IMR-90 (cell line): Measurements from ENCODE around the gene SAG. TPM values are rescaled to one million over a fixed set of nuclear protein-coding genes. Genes with fewer than 3 reads are reported as not detected.

Experiments
- ATAC-seq: fragments of 200-7000 bp; cut with Tn5 transposase; 2 replicates; pipeline ENCODE4 v1.9.1; 2020; ENCODE audit warnings: low read depth, mild to moderate bottlenecking, moderate library complexity
- BruUV-seq: library from RNA; stranded (reverse); fragments of 400-500 nt; replicated peaks from 2 replicates; lab custom pipeline; 2021; lab: Mats Ljungman, UMichigan
- CTCF ChIA-PET: fragments of 300-600 bp; formaldehyde crosslinking; extraction: SDS; loops from one replicate; lab custom pipeline; 2021; ENCODE audit warnings: antibody characterized with exemption; lab: Yijun Ruan, JAX
- POLR2A ChIA-PET: fragments of 300-600 bp; sonication (Branson Sonifier 250); formaldehyde crosslinking; loops from one replicate; lab custom pipeline; 2022; ENCODE audit warnings: antibody characterized with exemption; ENCODE audit not compliant: unreplicated experiment; lab: Charles Lee
- DNase-seq: peaks from one replicate; pipeline ENCODE4 v3.0.0; 2013
- H2AFZ ChIP-seq: replicated peaks from 2 replicates; pipeline ENCODE3; 2013; ENCODE audit warnings: low read length, mild to moderate bottlenecking; ENCODE audit not compliant: poor library complexity
- H2AK5ac ChIP-seq: 2 replicates; pipeline ENCODE4 v1.6.1; 2013; ENCODE audit warnings: low read depth, low read length, inconsistent platforms
- H2AK9ac ChIP-seq: replicated peaks from 2 replicates; pipeline ENCODE3; 2013; ENCODE audit warnings: mild to moderate bottlenecking, low read depth, low read length, moderate library complexity; ENCODE audit not compliant: poor library complexity
- H2BK120ac ChIP-seq: 2 replicates; pipeline ENCODE4 v1.6.1; 2013; ENCODE audit warnings: low read depth, low read length, inconsistent platforms
- H2BK15ac ChIP-seq: 3 replicates; pipeline ENCODE4 v1.6.1; 2013; ENCODE audit warnings: low read depth, low read length, inconsistent platforms
- H2BK20ac ChIP-seq: 2 replicates; pipeline ENCODE4 v1.6.1; 2013; ENCODE audit warnings: low read depth, mild to moderate bottlenecking, inconsistent platforms, low read length, moderate library complexity
- H2BK5ac ChIP-seq: 2 replicates; pipeline ENCODE4 v1.6.1; 2013; ENCODE audit warnings: mild to moderate bottlenecking, low read depth, low read length, inconsistent platforms; ENCODE audit not compliant: poor library complexity, severe bottlenecking
- H3K14ac ChIP-seq: replicated peaks from 2 replicates; pipeline ENCODE4 v1.6.1; 2013; ENCODE audit warnings: low read depth, low read length, inconsistent platforms
- H3K18ac ChIP-seq: 2 replicates; pipeline ENCODE4 v1.6.1; 2013; ENCODE audit warnings: low read depth, low read length, control low read depth
- H3K23ac ChIP-seq: 2 replicates; pipeline ENCODE4 v1.6.1; 2013; ENCODE audit warnings: low read depth, low read length, inconsistent platforms
- H3K27ac ChIP-seq: 2 replicates; pipeline ENCODE4 v1.5.1; 2013; ENCODE audit warnings: mild to moderate bottlenecking, control low read depth, low read length; ENCODE audit not compliant: insufficient read depth
- H3K27me3 ChIP-seq: 2 replicates; pipeline ENCODE4 v1.6.1; 2013; ENCODE audit warnings: low read length; ENCODE audit not compliant: control insufficient read depth, insufficient read depth
- H3K36me3 ChIP-seq: 2 replicates; pipeline ENCODE4 v1.6.1; 2013; ENCODE audit warnings: low read length, mixed read lengths; ENCODE audit not compliant: control insufficient read depth, insufficient read depth
- H3K4ac ChIP-seq: 2 replicates; pipeline ENCODE4 v1.6.1; 2013; ENCODE audit warnings: low read depth, low read length, inconsistent platforms
- H3K4me1 ChIP-seq: 2 replicates; pipeline ENCODE4 v1.6.1; 2013; ENCODE audit warnings: low read length, mixed read lengths; ENCODE audit not compliant: control insufficient read depth, insufficient read depth
- H3K4me2 ChIP-seq: 2 replicates; pipeline ENCODE4 v1.6.1; 2013; ENCODE audit warnings: low read depth, mild to moderate bottlenecking, control low read depth, low read length, moderate library complexity
- H3K4me3 ChIP-seq: 2 replicates; pipeline ENCODE4 v1.5.1; 2013; ENCODE audit warnings: low read depth, mild to moderate bottlenecking, control low read depth, low read length, moderate library complexity; ENCODE audit not compliant: insufficient read depth
- H3K56ac ChIP-seq: 2 replicates; pipeline ENCODE4 v1.6.1; 2013; ENCODE audit warnings: low read length, inconsistent platforms; ENCODE audit not compliant: insufficient read depth; ENCODE audit errors: extremely low read depth
- H3K79me1 ChIP-seq, 2 experiments: 2 replicates each; pipeline ENCODE4 v1.6.1; 2013; ENCODE audit warnings: low read length in 2 of 2, inconsistent platforms in 1 of 2, low read depth in 1 of 2
- H3K9ac ChIP-seq: 2 replicates; pipeline ENCODE4 v1.6.1; 2013; ENCODE audit warnings: low read depth, low read length, control low read depth
- H3K9me1 ChIP-seq: 2 replicates; pipeline ENCODE4 v1.6.1; 2013; ENCODE audit warnings: low read length, inconsistent platforms; ENCODE audit not compliant: insufficient read depth
- H3K9me3 ChIP-seq: 2 replicates; pipeline ENCODE4 v1.6.1; 2013; ENCODE audit warnings: low read length; ENCODE audit not compliant: control insufficient read depth, insufficient read depth
- H4K20me1 ChIP-seq: 2 replicates; pipeline ENCODE4 v1.6.1; 2013; ENCODE audit warnings: low read length, inconsistent platforms; ENCODE audit not compliant: insufficient read depth
- H4K5ac ChIP-seq: 2 replicates; pipeline ENCODE4 v1.6.1; 2013; ENCODE audit warnings: mild to moderate bottlenecking, low read depth, low read length, control low read depth
- H4K8ac ChIP-seq, 2 experiments: 2 replicates each; pipeline ENCODE4 v1.6.1; 2013; ENCODE audit warnings: low read depth in 2 of 2, low read length in 2 of 2, control low read depth in 1 of 2, inconsistent platforms in 1 of 2
- H4K91ac ChIP-seq: 2 replicates; pipeline ENCODE4 v1.6.1; 2013; ENCODE audit warnings: low read depth, low read length, inconsistent platforms; ENCODE audit not compliant: insufficient read depth
- CEBPB ChIP-seq: IDR thresholded peaks from 2 replicates; pipeline ENCODE4 v1.6.1; 2012; ENCODE audit warnings: low read depth, low read length, improper control_type of control experiment
- MAZ ChIP-seq: IDR thresholded peaks from 2 replicates; pipeline ENCODE4 v1.6.1; 2012; ENCODE audit warnings: low read depth, mild to moderate bottlenecking, low read length, improper control_type of control experiment, moderate library complexity, borderline replicate concordance
- NFE2L2 ChIP-seq: fragments of 150-350 bp; IDR thresholded peaks from 2 replicates; pipeline ENCODE4 v1.6.1; 2016; ENCODE audit warnings: low read depth, mild to moderate bottlenecking, low read length
- RAD21 ChIP-seq: IDR thresholded peaks from 2 replicates; pipeline ENCODE4 v1.6.1; 2012; ENCODE audit warnings: low read length, improper control_type of control experiment
- SMC3 ChIP-seq: fragments of 150-350 bp; IDR thresholded peaks from 2 replicates; pipeline ENCODE4 v1.6.1; 2016; ENCODE audit warnings: low read depth, mild to moderate bottlenecking, antibody characterized with exemption, low read length, moderate library complexity
- WGBS, 2 experiments: methylation state at CpG; one replicate each; pipeline versions ENCODE4 v1.1.5 to v1.1.7; 2013; ENCODE audit warnings: missing lambda C conversion rate in 2 of 2; ENCODE audit not compliant: insufficient read length in 1 of 2; ENCODE audit errors: extremely low coverage in 2 of 2; 5-methylcytosine and 5-hydroxymethylcytosine counted together
- dilution Hi-C: fragments of 300-500 bp; cut with HindIII; formaldehyde crosslinking; loops from one replicate; pipeline ENCODE4 v1.14.3; 2018; ENCODE audit warnings: low sequenced_read_pairs; ENCODE audit not compliant: unreplicated experiment
- in situ Hi-C: fragments of 300-500 bp; cut with MboI; formaldehyde crosslinking; loops from 3 replicates; pipeline ENCODE4 v1.14.3; 2019; ENCODE audit warnings: low sequenced_read_pairs, inconsistent platforms, mixed read lengths
- intact Hi-C: fragments of 100-400 bp; cut with micrococcal nuclease; formaldehyde crosslinking; loops from 2 replicates; pipeline ENCODE4 v1.10.0; 2022
- polyA plus RNA-seq, 3 experiments: library from polyadenylated mRNA; depleted of rRNA; stranded (reverse); fragments of >200 nt; gene quantifications; 2 replicates each; pipeline ENCODE4 v1.2.3, GENCODE V29; 2012; ENCODE audit warnings: low replicate concordance in 1 of 3
- total RNA-seq: library from RNA; depleted of rRNA; stranded (reverse); fragments of >200 nt; gene quantifications from 2 replicates; pipeline ENCODE4 v1.2.3, GENCODE V29; 2012

SAG gene
- total and polyA plus RNA-seq, 2 of the 4 experiments (the other 2 are of a cell fraction) = not detected

- 100% methylated on average over 4 of the region's 6 CpGs; no CpG with 5 or more reads in 1 of the 2 experiments for WGBS, 2 experiments
- Histone ChIP-seq H2AFZ (no peak overlapping the region), H3K27me3 (no peaks in the 10 kb centered on the region), H3K56ac (no peak overlapping the region), H3K14ac (no peak overlapping the region), H3K79me1 (peaks cover 24 to 45% of the 10 kb centered on the region in 2 experiments), H4K20me1 (0 out of 2 replicates have a peak, but pooled peaks cover 11% of the 10 kb centered on the region), H3K4me2 (no peak overlapping the region), H2BK20ac (no peak overlapping the region), H3K9me3 (no peaks in the 10 kb centered on the region), H4K5ac (no peak overlapping the region), H4K91ac (no peak overlapping the region), H3K27ac (no peak overlapping the region), H3K4me3 (no peak overlapping the region), H4K8ac (no peak overlapping the region), H3K18ac (no peak overlapping the region), H2BK15ac (no peak overlapping the region), H3K23ac (no peak overlapping the region), H2BK5ac (no peak overlapping the region), H2BK120ac (no peak overlapping the region), H3K4ac (no peak overlapping the region), H3K4me1 (peaks cover 2% of the 10 kb centered on the region; the same call in 1 of the 2 replicates), H2AK5ac (no peak overlapping the region), H3K9me1 (peaks cover 6% of the 10 kb centered on the region; the same call in 1 of the 2 replicates), H2AK9ac (no peak overlapping the region), H3K36me3 (peaks cover 54% of the 10 kb centered on the region), H3K9ac (no peak overlapping the region)
- no TSS peak for BruUV-seq
- POLR2A ChIA-PET = no interaction called here
- in situ Hi-C loops (no loop called here), intact Hi-C loops (no loop called here), dilution Hi-C loops (no loop called here)
- CTCF ChIA-PET = no interaction called here
- TF ChIP-seq MAZ = no peak
- no peak for TF ChIP-seq RAD21
- TF ChIP-seq SMC3 = no peak
- no peak for TF ChIP-seq CEBPB
- TF ChIP-seq NFE2L2 = no peak
- ATAC-seq (no peak), DNase-seq (no peak)
These were observed 44.5 kb upstream of the SAG start for GRCh38 chr2:233263045-233263570.
